Liver (tissue), 9 donors: ENCODE data around the gene PLA2G2F. TPM values are rescaled to one million over a fixed set of nuclear protein-coding genes. Genes with fewer than 3 reads are reported as not detected.

Experiments used
- DNase-seq: peaks from one replicate; pipeline ENCODE4 v3.0.0-alpha.2; 2017; ENCODE audit warnings: low spot score
- H3K27ac ChIP-seq, 2 donors: one replicate each; pipeline ENCODE4 v1.7.0; 2013; ENCODE audit warnings: inconsistent platforms in 2 of 2, low read length in 2 of 2, control low read depth in 1 of 2, low read depth in 1 of 2, mild to moderate bottlenecking in 1 of 2
- H3K27me3 ChIP-seq, 4 donors: one replicate each; pipeline versions ENCODE4 v1.6.1 to v1.7.0; 2013; ENCODE audit warnings: low read length in 3 of 4, inconsistent platforms in 1 of 4, mild to moderate bottlenecking in 1 of 4, moderate library complexity in 1 of 4; ENCODE audit not compliant: control insufficient read depth in 4 of 4, insufficient read depth in 4 of 4
- H3K36me3 ChIP-seq, 4 donors: one replicate each; pipeline versions ENCODE4 v1.6.1 to v1.7.0; 2013; ENCODE audit warnings: low read length in 3 of 4, mild to moderate bottlenecking in 3 of 4, low read depth in 1 of 4, moderate library complexity in 1 of 4; ENCODE audit not compliant: control insufficient read depth in 4 of 4, insufficient read depth in 3 of 4
- H3K4me1 ChIP-seq, 4 donors: one replicate each; pipeline versions ENCODE4 v1.6.1 to v1.7.0; 2013; ENCODE audit warnings: low read length in 3 of 4, mild to moderate bottlenecking in 3 of 4, moderate library complexity in 1 of 4; ENCODE audit not compliant: control insufficient read depth in 4 of 4, insufficient read depth in 4 of 4
- H3K4me3 ChIP-seq, 3 donors: one replicate each; pipeline versions ENCODE4 v1.6.1 to v1.7.0; 2013; ENCODE audit warnings: low read length in 3 of 3, control low read depth in 1 of 3, low read depth in 1 of 3, mild to moderate bottlenecking in 1 of 3
- H3K9ac ChIP-seq, 2 donors: one replicate each; pipeline ENCODE4 v1.7.0; 2013; ENCODE audit warnings: low read length in 2 of 2, mild to moderate bottlenecking in 2 of 2, moderate library complexity in 2 of 2, control low read depth in 1 of 2, low read depth in 1 of 2
- H3K9me3 ChIP-seq, 4 donors: one replicate each; pipeline versions ENCODE4 v1.6.1 to v1.7.0; 2013; ENCODE audit warnings: low read length in 3 of 4; ENCODE audit not compliant: control insufficient read depth in 4 of 4
- EGR1 ChIP-seq, 2 donors: IDR thresholded peaks; 2 replicates each; pipeline ENCODE4 v1.6.1; 2016 to 2018; ENCODE audit warnings: antibody characterized with exemption in 2 of 2, low read depth in 2 of 2
- FOXA1 ChIP-seq: IDR thresholded peaks from 2 replicates; pipeline ENCODE4 v1.6.1; 2016; ENCODE audit warnings: antibody characterized with exemption
- FOXA2 ChIP-seq: IDR thresholded peaks from 2 replicates; pipeline ENCODE4 v1.6.1; 2016; ENCODE audit warnings: antibody characterized with exemption
- GABPA ChIP-seq, 2 donors: IDR thresholded peaks in 1 of 2; conservative IDR thresholded peaks in 1 of 2; 2 replicates each; pipeline ENCODE4 v1.6.1; 2016; ENCODE audit warnings: antibody characterized with exemption in 2 of 2, mild to moderate bottlenecking in 1 of 2, moderate library complexity in 1 of 2
- HNF4A ChIP-seq, 2 donors: conservative IDR thresholded peaks; 2 replicates each; pipeline ENCODE4 v1.6.1; 2016; ENCODE audit warnings: antibody characterized with exemption in 2 of 2, mild to moderate bottlenecking in 2 of 2
- HNF4G ChIP-seq: IDR thresholded peaks from 2 replicates; pipeline ENCODE4 v1.6.1; 2016; ENCODE audit warnings: antibody characterized with exemption
- JUND ChIP-seq, 2 donors: IDR thresholded peaks; 2 replicates each; pipeline ENCODE4 v1.6.1; 2016; ENCODE audit warnings: antibody characterized with exemption in 2 of 2
- NR2F2 ChIP-seq: IDR thresholded peaks from 2 replicates; pipeline ENCODE4 v1.6.1; 2016; ENCODE audit warnings: antibody characterized with exemption
- RAD21 ChIP-seq, 2 donors: IDR thresholded peaks; 2 replicates each; pipeline ENCODE4 v1.6.1; 2016; ENCODE audit warnings: antibody characterized with exemption in 2 of 2, mild to moderate bottlenecking in 2 of 2
- RXRA ChIP-seq, 2 donors: IDR thresholded peaks; 2 replicates each; pipeline ENCODE4 v1.6.1; 2017 to 2018; ENCODE audit warnings: antibody characterized with exemption in 2 of 2, mild to moderate bottlenecking in 1 of 2
- SP1 ChIP-seq: IDR thresholded peaks from 2 replicates; pipeline ENCODE4 v1.6.1; 2018; ENCODE audit warnings: antibody characterized with exemption, mild to moderate bottlenecking
- TAF1 ChIP-seq: conservative IDR thresholded peaks from 2 replicates; pipeline ENCODE4 v1.6.1; 2016; ENCODE audit warnings: antibody characterized with exemption, mild to moderate bottlenecking
- YY1 ChIP-seq: IDR thresholded peaks from 2 replicates; pipeline ENCODE4 v1.6.1; 2016; ENCODE audit warnings: antibody characterized with exemption, mild to moderate bottlenecking
- WGBS: extraction: QIAGEN DNeasy Blood & Tissue Kit; methylation state at CpG from one replicate; pipeline ENCODE4 v1.1.7; 2013; 5-methylcytosine and 5-hydroxymethylcytosine counted together
- polyA plus RNA-seq, 2 donors: library from polyadenylated mRNA; stranded (reverse) in 1 of 2; unstranded in 1 of 2; fragments of 200-250 nt in 1 of 2; fragments of >200 nt in 1 of 2; fragmentation: Nextera tagmentation in 1 of 2; extraction: Ambion mirVana in 1 of 2; gene quantifications; one replicate each; pipeline versions ENCODE4 v1.2.1 to v1.2.3, GENCODE V29; 2013 to 2015
- total RNA-seq, 2 donors: library from RNA; depleted of rRNA; stranded (reverse); fragments of >200 nt; gene quantifications; one replicate each; pipeline ENCODE4 v1.2.3, GENCODE V29; 2014
- TF ChIP-seq, protein P1 (sequence below): IDR thresholded peaks from 2 replicates; pipeline ENCODE4 v1.6.1; 2016; ENCODE audit warnings: antibody characterized with exemption
- TF ChIP-seq, protein P2 (sequence below): IDR thresholded peaks from 2 replicates; pipeline ENCODE4 v1.6.1; 2016; ENCODE audit warnings: antibody characterized with exemption
- TF ChIP-seq, protein P3 (sequence below): IDR thresholded peaks from 2 replicates; pipeline ENCODE4 v1.6.1; 2016; ENCODE audit warnings: antibody characterized with exemption
- TF ChIP-seq, protein P4 (sequence below): IDR thresholded peaks from 2 replicates; pipeline ENCODE4 v1.6.1; 2016; ENCODE audit warnings: antibody characterized with exemption, mild to moderate bottlenecking
- TF ChIP-seq, protein P5 (sequence below): fragments of 150-350 bp; IDR thresholded peaks from 2 replicates; pipeline ENCODE4 v1.5.1; 2017; ENCODE audit warnings: improper control_type of control experiment, low read depth, low read length; ENCODE audit not compliant: missing input control
- donor health status: healthy.
- donor health status: healthy.
- donor health status: healthy.
- donor health status: healthy.
- donor health status: healthy.

PLA2G2F gene
- total and polyA plus RNA-seq, 4 donors = under 0.01 TPM; not detected in 3

DNA sequence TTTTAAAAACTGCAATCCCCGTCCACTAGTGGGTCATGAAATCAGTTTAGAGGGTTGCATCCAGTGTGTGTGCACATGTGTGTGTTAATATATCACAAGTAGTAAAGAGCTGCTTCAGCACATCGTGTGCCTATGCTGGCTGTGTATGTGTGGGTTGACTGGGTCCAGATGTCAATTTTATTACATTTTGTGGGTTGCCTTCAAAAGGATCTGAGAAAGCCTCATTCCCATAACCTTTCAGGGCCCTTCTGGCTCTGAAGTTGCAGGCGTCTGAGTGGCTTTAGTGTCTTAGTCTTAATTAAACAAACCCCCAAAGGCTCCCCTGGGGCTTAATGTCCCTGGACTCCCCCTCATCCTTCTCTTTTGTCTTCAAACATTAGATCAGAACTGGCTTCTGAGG, 39.6 kb upstream of the PLA2G2F start:
- Histone ChIP-seq H3K27me3 (no peaks in the 10 kb centered on the region), H3K27ac (no peak overlapping the region), H3K36me3 (no peaks in the 10 kb centered on the region), H3K9me3 (no peaks in the 10 kb centered on the region), H3K4me3 (no peak overlapping the region), H3K4me1 (peaks cover 0 to 6% (median 0%) of the 10 kb centered on the region in 4 donors), H3K9ac (no peak overlapping the region)
- DNase-seq = no peak
- TF ChIP-seq, protein P1, sequence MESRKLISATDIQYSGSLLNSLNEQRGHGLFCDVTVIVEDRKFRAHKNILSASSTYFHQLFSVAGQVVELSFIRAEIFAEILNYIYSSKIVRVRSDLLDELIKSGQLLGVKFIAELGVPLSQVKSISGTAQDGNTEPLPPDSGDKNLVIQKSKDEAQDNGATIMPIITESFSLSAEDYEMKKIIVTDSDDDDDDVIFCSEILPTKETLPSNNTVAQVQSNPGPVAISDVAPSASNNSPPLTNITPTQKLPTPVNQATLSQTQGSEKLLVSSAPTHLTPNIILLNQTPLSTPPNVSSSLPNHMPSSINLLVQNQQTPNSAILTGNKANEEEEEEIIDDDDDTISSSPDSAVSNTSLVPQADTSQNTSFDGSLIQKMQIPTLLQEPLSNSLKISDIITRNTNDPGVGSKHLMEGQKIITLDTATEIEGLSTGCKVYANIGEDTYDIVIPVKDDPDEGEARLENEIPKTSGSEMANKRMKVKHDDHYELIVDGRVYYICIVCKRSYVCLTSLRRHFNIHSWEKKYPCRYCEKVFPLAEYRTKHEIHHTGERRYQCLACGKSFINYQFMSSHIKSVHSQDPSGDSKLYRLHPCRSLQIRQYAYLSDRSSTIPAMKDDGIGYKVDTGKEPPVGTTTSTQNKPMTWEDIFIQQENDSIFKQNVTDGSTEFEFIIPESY = no peak
- TF ChIP-seq FOXA2 (no peak), TAF1 (no peak), HNF4A (conservative IDR thresholded peaks at IDR 0.05) (no peak), SP1 (no peak), EGR1 (IDR thresholded peaks at IDR 0.05; ENCODE audit: low read depth in 2 of 2) (no peak), RXRA (IDR thresholded peaks at IDR 0.05) (no peak), HNF4G (no peak), GABPA (IDR thresholded peaks at IDR 0.05 in 1 of 2, conservative IDR thresholded peaks at IDR 0.05 in 1 of 2) (no peak), JUND (IDR thresholded peaks at IDR 0.05) (no peak), RAD21 (IDR thresholded peaks at IDR 0.05) (no peak), FOXA1 (no peak), NR2F2 (no peak), YY1 (no peak)
- TF ChIP-seq, protein P2, sequence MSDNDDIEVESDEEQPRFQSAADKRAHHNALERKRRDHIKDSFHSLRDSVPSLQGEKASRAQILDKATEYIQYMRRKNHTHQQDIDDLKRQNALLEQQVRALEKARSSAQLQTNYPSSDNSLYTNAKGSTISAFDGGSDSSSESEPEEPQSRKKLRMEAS = no peak
- TF ChIP-seq, protein P3, sequence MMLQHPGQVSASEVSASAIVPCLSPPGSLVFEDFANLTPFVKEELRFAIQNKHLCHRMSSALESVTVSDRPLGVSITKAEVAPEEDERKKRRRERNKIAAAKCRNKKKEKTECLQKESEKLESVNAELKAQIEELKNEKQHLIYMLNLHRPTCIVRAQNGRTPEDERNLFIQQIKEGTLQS = no peak
- TF ChIP-seq, protein P4, sequence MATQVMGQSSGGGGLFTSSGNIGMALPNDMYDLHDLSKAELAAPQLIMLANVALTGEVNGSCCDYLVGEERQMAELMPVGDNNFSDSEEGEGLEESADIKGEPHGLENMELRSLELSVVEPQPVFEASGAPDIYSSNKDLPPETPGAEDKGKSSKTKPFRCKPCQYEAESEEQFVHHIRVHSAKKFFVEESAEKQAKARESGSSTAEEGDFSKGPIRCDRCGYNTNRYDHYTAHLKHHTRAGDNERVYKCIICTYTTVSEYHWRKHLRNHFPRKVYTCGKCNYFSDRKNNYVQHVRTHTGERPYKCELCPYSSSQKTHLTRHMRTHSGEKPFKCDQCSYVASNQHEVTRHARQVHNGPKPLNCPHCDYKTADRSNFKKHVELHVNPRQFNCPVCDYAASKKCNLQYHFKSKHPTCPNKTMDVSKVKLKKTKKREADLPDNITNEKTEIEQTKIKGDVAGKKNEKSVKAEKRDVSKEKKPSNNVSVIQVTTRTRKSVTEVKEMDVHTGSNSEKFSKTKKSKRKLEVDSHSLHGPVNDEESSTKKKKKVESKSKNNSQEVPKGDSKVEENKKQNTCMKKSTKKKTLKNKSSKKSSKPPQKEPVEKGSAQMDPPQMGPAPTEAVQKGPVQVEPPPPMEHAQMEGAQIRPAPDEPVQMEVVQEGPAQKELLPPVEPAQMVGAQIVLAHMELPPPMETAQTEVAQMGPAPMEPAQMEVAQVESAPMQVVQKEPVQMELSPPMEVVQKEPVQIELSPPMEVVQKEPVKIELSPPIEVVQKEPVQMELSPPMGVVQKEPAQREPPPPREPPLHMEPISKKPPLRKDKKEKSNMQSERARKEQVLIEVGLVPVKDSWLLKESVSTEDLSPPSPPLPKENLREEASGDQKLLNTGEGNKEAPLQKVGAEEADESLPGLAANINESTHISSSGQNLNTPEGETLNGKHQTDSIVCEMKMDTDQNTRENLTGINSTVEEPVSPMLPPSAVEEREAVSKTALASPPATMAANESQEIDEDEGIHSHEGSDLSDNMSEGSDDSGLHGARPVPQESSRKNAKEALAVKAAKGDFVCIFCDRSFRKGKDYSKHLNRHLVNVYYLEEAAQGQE = no peak
- TF ChIP-seq, protein P5, sequence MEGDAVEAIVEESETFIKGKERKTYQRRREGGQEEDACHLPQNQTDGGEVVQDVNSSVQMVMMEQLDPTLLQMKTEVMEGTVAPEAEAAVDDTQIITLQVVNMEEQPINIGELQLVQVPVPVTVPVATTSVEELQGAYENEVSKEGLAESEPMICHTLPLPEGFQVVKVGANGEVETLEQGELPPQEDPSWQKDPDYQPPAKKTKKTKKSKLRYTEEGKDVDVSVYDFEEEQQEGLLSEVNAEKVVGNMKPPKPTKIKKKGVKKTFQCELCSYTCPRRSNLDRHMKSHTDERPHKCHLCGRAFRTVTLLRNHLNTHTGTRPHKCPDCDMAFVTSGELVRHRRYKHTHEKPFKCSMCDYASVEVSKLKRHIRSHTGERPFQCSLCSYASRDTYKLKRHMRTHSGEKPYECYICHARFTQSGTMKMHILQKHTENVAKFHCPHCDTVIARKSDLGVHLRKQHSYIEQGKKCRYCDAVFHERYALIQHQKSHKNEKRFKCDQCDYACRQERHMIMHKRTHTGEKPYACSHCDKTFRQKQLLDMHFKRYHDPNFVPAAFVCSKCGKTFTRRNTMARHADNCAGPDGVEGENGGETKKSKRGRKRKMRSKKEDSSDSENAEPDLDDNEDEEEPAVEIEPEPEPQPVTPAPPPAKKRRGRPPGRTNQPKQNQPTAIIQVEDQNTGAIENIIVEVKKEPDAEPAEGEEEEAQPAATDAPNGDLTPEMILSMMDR = no peak
- 75% methylated on average over 3 of the region's 3 CpGs for WGBS
